HG03095 (cell line): ENCODE data around the gene GHRH.

ENCODE experiments used
- ATAC-seq: cut with Tn5 transposase; IDR thresholded peaks from one replicate; pipeline ENCODE4 v1.9.1; 2021; ENCODE audit warnings: moderate library complexity; ENCODE audit not compliant: unreplicated experiment

The GHRH gene, protein sequence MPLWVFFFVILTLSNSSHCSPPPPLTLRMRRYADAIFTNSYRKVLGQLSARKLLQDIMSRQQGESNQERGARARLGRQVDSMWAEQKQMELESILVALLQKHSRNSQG

GRCh38 chr20:37261714-37262113 lies at the start of gene GHRH:
GHRH (minus strand) TSS chr20:37261814; CDS start chr20:37256889, 4,925 bp downstream.
- ATAC-seq = no peak

GRCh38 chr20:37310951-37311350 lies 49.3 kb upstream of the GHRH start:
- no peak for ATAC-seq

DNA sequence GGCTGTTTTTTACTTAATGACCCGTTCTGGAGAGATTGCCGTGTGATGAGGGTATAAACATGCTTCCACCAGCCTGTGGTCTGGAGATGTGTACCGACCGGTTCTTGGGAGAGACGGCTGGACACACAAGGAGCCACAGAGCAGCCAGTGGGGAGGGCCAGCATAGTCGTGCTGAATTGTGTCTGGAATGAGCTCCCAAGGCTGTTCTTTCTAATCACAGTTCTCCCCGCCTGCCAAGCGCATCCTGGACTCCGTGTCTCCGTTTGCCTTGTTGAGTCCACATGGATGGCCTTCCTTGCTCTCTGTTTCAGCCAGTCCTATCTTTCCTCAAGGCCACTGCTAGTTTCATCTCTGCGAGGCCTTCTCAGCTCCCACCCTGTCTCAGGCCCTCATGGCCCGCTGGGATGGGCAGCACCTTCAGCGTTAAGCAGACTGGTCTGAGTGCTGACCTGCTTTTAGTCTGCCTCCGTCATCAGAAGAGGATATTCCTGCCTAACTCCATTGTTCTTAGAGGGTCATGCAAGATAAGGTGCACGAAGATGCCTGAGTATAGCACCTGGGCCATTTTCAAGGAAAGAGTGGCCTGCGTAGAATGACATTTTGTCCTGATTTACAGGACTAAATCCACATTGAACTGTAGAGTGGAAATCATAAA lies 48.4 kb upstream of the GHRH start:
- no peak for ATAC-seq

GRCh38 chr20:37309290-37309689 lies 47.7 kb upstream of the GHRH start:
- ATAC-seq = no peak

DNA sequence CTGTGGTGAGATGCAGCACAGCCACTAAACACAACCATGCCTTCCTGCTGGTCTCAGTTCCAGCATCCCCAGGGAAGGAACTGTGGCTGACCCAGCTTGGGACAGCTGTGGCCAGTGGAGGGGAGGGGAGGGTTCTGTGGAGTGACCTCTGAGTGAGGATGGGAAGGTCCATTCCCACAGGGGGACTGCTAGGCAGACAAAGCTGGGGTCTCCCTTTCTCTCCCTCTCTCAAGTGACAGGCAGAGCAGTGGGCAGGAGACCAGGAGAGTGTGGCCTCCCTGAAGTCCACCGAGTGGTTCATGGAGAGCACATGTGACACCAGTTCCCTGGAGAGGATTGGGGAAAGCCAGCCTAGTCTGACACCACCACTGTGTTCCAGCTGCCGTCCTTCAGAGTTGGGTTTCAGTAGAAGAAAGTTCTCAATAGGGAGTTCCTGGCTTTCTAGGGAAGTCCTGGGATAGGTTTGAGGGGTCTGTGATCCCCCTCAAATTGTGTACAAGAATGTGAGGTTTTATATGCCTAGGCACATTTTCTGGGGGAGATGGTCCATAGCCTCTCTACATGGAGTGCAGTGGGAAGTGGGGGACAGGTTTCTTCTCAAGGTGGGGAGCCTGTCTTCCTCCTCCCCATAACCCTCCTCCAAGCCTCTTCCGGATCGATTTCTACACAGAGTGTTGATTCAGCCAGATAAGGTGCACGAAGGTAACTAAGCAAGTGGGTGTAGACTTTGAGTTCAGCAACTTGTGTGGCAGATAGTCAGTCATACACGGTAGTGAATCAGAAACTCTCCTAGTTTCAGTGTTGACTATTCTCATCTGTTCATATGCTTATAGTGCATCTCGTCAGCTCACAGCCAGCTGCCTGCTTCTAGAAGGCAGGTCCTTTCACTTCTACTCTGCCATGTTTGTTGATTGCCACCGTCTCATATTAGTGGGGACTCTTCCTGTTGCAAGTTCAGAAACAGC lies 46.8 kb upstream of the GHRH start:
- ATAC-seq = peak; percentile 91

DNA sequence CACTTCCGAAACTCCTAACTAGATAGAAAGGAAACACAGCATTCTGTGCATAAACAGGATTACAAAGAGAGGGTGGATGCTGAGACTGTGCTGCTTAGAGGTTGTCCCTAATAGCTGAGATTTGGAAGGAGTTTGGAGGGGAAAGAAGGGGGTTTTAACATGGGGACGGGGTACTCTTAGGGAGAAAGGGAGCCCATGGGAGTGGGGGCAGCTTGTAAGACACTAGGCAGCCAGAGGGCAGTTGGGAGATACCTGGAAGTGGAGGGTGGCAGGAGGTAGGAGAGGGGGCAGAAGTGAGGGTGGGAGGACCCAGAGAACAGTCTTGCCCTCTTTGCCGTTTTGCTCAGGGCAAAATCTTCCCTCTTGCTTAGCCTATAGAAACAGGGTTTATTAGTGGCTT lies 44.2 kb upstream of the GHRH start:
- no peak for ATAC-seq

DNA sequence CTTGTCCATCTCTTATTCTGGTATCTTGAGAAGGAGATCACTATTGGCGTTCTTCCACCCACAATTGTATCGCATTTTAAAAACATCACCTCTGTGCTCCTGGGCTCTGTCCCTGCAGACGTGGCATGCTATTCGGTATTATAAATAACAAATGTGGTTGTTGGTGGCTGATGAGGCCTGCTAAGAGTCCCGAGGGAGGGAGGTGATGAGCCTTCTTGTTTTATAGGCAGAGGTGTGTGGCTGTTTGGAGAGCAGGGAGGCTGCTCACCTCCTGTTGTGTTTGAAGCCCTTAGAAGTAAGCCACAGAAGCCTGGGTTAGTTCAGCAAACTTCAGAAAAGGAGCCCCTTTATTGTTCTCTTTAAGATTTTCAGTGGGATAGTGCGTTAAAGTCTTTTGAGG lies 43.5 kb upstream of the GHRH start:
- no peak for ATAC-seq

GRCh38 chr20:37303637-37304036 lies 42.0 kb upstream of the GHRH start:
- ATAC-seq = no peak

GRCh38 chr20:37302981-37303380 lies 41.4 kb upstream of the GHRH start:
- ATAC-seq = no peak

GRCh38 chr20:37301558-37301957 lies 39.9 kb upstream of the GHRH start:
- ATAC-seq = no peak

- ATAC-seq = no peak
These were observed 39.5 kb upstream of the GHRH start for GRCh38 chr20:37301120-37301519.

DNA sequence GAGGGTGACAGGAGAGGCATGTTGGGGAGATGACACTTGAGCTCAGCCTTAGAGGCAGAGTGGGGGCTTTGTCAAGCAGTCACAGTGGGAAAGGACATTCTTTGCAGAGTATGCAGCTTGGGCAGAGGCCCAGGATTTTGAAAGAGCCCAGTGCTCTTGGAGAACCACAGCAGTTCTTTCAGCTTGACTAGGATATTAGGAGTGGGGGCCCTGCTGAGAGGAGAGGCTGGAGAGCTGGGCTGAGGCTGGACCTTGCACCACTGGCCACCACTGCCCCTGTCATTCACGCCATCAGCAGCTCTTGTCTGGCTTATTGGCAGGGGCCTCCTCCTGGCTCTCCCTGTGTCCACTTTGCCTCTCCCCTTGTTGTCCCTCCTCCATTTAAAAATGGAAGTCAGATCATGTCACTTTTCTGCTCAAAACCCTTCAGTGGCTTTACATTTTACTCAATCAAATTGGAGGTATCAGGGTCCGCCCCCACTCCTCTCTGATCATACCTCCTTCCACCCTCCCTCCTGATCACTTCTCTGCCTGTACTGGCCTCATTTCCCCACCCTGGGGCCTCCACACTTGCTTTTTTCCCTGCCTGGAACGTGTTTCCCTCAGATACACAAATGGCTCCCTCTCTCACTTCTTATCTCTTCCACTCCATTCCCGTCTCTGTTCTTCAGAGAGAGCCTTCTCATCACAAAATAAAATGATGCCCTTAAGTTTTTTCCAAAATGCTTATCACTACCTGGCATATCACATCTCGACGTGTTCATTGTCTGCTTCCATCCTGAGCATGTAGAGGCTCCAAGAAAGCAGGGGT lies 38.3 kb upstream of the GHRH start:
- ATAC-seq = no peak

DNA sequence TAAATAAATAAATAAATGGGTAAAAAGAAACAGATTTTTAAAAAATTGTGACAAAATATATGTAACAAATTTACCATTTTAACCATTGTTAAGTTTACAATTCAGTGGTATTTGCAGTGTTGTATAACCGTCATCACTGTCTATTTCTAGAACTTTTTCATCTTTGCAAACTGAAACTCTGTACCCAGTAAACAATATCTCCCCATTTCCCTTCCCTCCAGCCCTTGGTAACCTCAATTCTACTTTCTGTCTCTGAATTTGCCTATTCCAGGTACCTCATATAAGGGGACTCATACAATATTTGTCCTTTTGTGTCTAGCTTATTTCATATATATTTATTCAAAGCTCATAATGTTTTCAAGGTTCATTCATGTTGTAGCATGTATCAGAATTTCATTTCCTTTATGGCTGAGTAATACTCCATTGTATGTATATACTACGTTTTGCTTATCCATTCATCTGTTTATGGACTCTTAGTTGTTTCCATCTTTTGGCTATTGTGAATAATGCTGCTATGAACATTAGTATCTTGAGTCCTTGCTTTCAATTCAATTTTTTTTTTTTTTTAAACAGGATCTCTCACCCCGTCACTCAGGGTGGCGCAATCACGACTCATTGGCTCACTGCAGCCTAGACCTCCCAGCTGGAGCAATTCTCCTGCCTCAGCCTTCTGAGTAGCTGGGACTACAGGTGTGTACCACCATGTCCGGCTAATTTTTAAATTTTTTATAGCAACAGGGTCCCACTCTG lies 36.8 kb upstream of the GHRH start:
- no peak for ATAC-seq

DNA sequence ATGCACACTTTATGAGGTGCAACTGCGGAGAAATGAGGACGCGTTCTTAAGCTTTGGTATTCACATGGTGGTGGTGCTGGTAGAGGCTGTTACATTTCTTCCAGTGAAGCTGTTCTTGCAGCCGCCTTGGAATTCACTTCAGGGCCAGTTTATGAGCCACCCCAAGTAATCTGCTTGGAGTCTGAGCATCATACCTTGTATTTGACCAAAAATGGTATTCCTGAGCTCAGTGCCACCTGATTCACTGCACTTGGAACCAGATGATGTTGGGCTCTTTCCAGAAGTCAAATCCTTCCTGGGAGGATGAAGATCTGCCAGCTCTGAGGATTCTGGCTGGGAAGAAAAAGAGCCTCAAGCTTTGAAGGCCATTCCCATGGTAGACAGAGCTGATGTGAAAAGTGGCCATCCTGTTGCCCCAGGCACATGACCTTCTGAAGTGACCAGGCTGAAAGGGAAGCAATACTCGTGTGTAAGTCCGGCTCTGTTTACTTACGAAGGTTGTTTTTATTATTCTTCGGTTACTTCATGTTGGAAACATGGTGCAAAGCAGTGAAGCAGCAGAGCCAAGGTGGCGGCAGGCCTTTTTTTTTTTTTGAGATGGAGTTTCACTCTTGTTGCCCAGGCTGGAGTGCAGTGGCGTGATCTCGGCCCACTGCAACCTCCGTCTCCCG lies 35.6 kb upstream of the GHRH start:
- no peak for ATAC-seq

DNA sequence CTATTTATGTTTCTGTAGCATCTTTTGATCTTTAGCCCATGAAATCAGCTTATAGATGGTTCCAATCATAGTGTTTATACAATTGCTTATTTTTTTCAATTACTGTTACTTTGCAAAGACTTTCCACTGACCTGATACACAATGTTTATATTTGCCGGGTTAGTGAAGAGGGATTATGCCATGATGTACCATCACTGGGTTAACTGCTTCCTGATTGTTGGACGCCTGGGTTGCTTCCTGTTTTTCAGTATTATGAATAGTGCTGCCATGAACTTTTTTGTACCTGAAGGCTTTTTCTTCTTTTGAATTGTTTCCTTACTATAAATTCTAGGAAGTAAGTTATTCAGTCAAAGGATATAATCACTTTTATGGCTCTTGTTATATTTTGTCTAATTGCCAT lies 34.8 kb upstream of the GHRH start:
- no peak for ATAC-seq

GRCh38 chr20:37295595-37295994 lies 34.0 kb upstream of the GHRH start:
- ATAC-seq = no peak

DNA sequence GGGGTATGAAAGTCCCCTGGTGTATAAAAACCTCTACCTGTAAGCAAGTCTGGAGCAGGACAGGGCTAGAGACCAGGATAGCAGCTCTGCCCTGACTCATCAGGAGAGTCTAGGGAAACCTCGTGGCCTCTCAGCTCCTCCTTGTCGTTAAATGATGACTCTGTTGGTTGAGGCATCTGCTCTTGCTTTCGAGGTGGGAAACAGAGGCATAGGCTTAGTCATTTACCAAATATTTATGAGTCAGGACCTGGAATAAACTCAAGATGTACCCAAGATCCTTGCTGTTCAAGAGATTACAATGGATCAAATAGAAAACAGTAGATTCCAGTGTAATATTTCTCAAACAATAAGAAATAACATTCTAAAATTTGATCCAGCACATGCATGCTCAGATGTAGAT lies 33.4 kb upstream of the GHRH start:
- ATAC-seq = no peak

DNA sequence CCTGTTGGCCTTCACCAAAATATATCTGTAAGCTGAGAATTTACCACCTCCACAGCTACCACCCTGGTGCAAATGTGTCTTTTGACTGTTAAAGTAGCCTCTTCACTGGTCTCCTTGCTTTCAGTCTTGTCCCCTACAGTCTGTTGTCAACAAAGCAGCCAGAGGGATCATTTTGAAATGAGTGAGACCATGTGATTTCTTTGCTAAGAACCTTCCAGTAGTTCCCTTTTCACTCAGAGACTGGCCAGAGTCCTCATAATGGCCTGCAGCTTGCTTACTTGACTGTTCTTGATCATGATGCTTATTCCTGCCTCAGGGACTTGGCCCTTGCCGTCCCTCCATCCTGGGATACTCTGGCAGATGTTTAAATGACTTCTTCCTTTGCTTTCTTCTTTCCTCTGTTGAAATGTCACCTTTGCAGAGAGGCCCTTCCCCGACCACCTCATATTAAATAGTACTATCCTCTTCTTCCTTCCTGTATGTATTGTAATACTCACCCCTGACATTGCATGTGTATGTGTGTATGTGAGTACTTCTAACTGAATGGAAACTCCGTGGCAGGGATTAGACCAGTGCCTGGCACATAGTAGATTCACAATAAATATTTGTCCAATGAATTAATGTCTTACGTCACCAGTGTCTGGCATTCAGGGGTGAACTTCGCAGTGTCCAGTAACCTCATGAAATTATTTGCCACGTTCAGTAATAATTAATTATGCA lies 32.8 kb upstream of the GHRH start:
- ATAC-seq = no peak

- no peak for ATAC-seq
These were observed 31.8 kb upstream of the GHRH start for GRCh38 chr20:37293301-37293943.
